AG04450 (cell line): ENCODE measurements around the gene ZNF429. TPM values are rescaled to one million over a fixed set of nuclear protein-coding genes. Genes with fewer than 3 reads are reported as not detected.
"Not testable (repeated sequence)": the region's sequence is repeated elsewhere in the genome, so short reads cannot be mapped to it uniquely, and the experiment has no call there.

Source experiments
- CTCF ChIA-PET: fragments of 300-600, 350-600 bp; formaldehyde crosslinking; extraction: SDS; loops from one replicate; lab custom pipeline; 2022; ENCODE audit warnings: antibody characterized with exemption, inconsistent platforms; lab: Charles Lee
- POLR2A ChIA-PET: fragments of 350-600 bp; formaldehyde crosslinking; extraction: SDS; loops from one replicate; lab custom pipeline; 2021; ENCODE audit warnings: antibody characterized with exemption, inconsistent platforms; lab: Yijun Ruan, JAX
- DNase-seq: peaks from one replicate; pipeline ENCODE4 v3.0.0-alpha.2; 2011; ENCODE audit warnings: low read depth, low spot score
- H3K27ac ChIP-seq: one replicate; pipeline ENCODE4 v1.5.1; 2012; ENCODE audit warnings: low read depth, low read length, control low read depth
- H3K27me3 ChIP-seq: one replicate; pipeline ENCODE4 v1.6.0; 2012; ENCODE audit warnings: low read length; ENCODE audit not compliant: control insufficient read depth, insufficient read depth
- H3K4me3 ChIP-seq: 2 replicates; pipeline ENCODE4 v1.5.1; 2011; ENCODE audit warnings: mild to moderate bottlenecking, low read depth, low read length, control low read depth
- H3K9me3 ChIP-seq: 2 replicates; pipeline ENCODE4 v1.5.1; 2012; ENCODE audit warnings: low read length; ENCODE audit not compliant: control insufficient read depth, insufficient read depth
- CTCF ChIP-seq: IDR thresholded peaks from 2 replicates; pipeline ENCODE4 v1.5.1; 2011; ENCODE audit warnings: low read depth, low read length, control low read depth, inconsistent platforms
- polyA plus RNA-seq: library from polyadenylated mRNA; depleted of rRNA; stranded (reverse); fragments of >200 nt; gene quantifications from 2 replicates; pipeline ENCODE4 v1.2.3, GENCODE V29; 2011

Gene ZNF429
- polyA plus RNA-seq, 1 experiment: 6.8 TPM

GRCh38 chr19:21508198-21508597, 2.8 kb downstream of the ZNF429 start:
- Histone ChIP-seq H3K27ac (no peak overlapping the region), H3K4me3 (no peak overlapping the region), H3K9me3 (peaks cover 43% of the 10 kb centered on the region), H3K27me3 (no peaks in the 10 kb centered on the region)
- DNase-seq: no peak
- CTCF ChIA-PET: no interaction called here
- POLR2A ChIA-PET: no interaction called here
- TF ChIP-seq CTCF: no peak

GRCh38 chr19:21511058-21511457, 5.7 kb downstream of the ZNF429 start:
- DNase-seq, H3K27ac ChIP-seq, CTCF ChIA-PET, H3K27me3 ChIP-seq, H3K4me3 ChIP-seq, POLR2A ChIA-PET: not testable (repeated sequence)
- peaks cover 47% of the 10 kb centered on the region for H3K9me3 ChIP-seq

GRCh38 chr19:21512609-21513008, 7.2 kb downstream of the ZNF429 start:
- H3K27ac ChIP-seq, DNase-seq, POLR2A ChIA-PET, H3K27me3 ChIP-seq, H3K4me3 ChIP-seq: not testable (repeated sequence)
- CTCF ChIA-PET: interaction anchor here (0.7 kb wide), 1 partner anchor 796 kb away, joined by 3 read pairs; no protein-coding TSS in a partner anchor
- H3K9me3 ChIP-seq: peaks cover 40% of the 10 kb centered on the region

- no peak for TF ChIP-seq CTCF
- H3K27me3 ChIP-seq: no peaks in the 10 kb centered on the region
- peaks cover 39% of the 10 kb centered on the region for H3K9me3 ChIP-seq
- ChIA-PET POLR2A (no interaction called here), CTCF (no interaction called here)
- H3K27ac ChIP-seq: no peak overlapping the region
- no peak for DNase-seq
- no peak overlapping the region for H3K4me3 ChIP-seq
Observed at GRCh38 chr19:21513651-21514050, 8.2 kb downstream of the ZNF429 start.

GRCh38 chr19:21519488-21519887, 14.1 kb downstream of the ZNF429 start:
- TF ChIP-seq CTCF: no peak
- no peak overlapping the region for H3K27ac ChIP-seq
- peaks cover 33% of the 10 kb centered on the region for H3K9me3 ChIP-seq
- no peak overlapping the region for H3K4me3 ChIP-seq
- H3K27me3 ChIP-seq: no peaks in the 10 kb centered on the region
- ChIA-PET POLR2A (no interaction called here), CTCF (interaction anchor here (0.6 kb wide), 1 partner anchor 1127 kb away, joined by 3 read pairs; no protein-coding TSS in a partner anchor)
- DNase-seq: no peak

- ChIA-PET CTCF (no interaction called here), POLR2A (no interaction called here)
- no peak overlapping the region for H3K27ac ChIP-seq
- no peak for DNase-seq
- H3K9me3 ChIP-seq: peaks cover 25% of the 10 kb centered on the region
- H3K4me3 ChIP-seq: no peak overlapping the region
- H3K27me3 ChIP-seq: no peaks in the 10 kb centered on the region
- no peak for TF ChIP-seq CTCF
Observed at GRCh38 chr19:21532904-21533303, 27.5 kb downstream of the ZNF429 start.

- H3K4me3 ChIP-seq, H3K27ac ChIP-seq, POLR2A ChIA-PET, H3K27me3 ChIP-seq, DNase-seq, CTCF ChIA-PET: not testable (repeated sequence)
- peaks cover 26% of the 10 kb centered on the region for H3K9me3 ChIP-seq
Observed at GRCh38 chr19:21536741-21537290, 31.4 kb downstream of the ZNF429 start.
